Right atrium auricular region (tissue), 2 donors: ENCODE results near the gene RTP5. TPM values are rescaled to one million over a fixed set of nuclear protein-coding genes. Genes with fewer than 3 reads are reported as not detected.

Experiments
- DNase-seq: peaks from one replicate; pipeline ENCODE4 v3.0.0-alpha.2; 2019; ENCODE audit warnings: low spot score
- H3K27ac ChIP-seq, 2 donors: fragments of 200-600 bp; sonication (generic); 1 replicate in 1 of 2; 2 replicates in 1 of 2; pipeline ENCODE4 v1.5.1; 2016 to 2019
- H3K27me3 ChIP-seq, 2 donors: fragments of 200-600 bp; sonication (generic); one replicate each; pipeline versions ENCODE4 v1.5.1 to v1.6.0; 2017 to 2019
- H3K36me3 ChIP-seq: fragments of 200-600 bp; sonication (generic); one replicate; pipeline ENCODE4 v1.5.1; 2016
- H3K4me1 ChIP-seq, 2 donors: fragments of 200-600 bp; sonication (generic); one replicate each; pipeline versions ENCODE4 v1.5.1 to v1.6.0; 2017 to 2019
- H3K4me3 ChIP-seq, 2 donors: fragments of 200-600 bp; sonication (generic); 1 replicate in 1 of 2; 2 replicates in 1 of 2; pipeline ENCODE4 v1.5.1; 2017 to 2019; ENCODE audit warnings: mild to moderate bottlenecking in 1 of 2, moderate library complexity in 1 of 2
- H3K9me3 ChIP-seq, 2 donors: fragments of 200-600 bp; sonication (generic); one replicate each; pipeline ENCODE4 v1.5.1; 2019
- total RNA-seq, 2 donors: library from RNA; depleted of rRNA; stranded (reverse); fragments of >200 nt; gene quantifications; one replicate each; pipeline ENCODE4 v1.1.0, GENCODE V29; 2016
- TF ChIP-seq, protein P1 (sequence below), 2 donors: fragments of 200-600 bp; sonication (generic); IDR thresholded peaks; one replicate each; pipeline ENCODE4 v1.5.1; 2019; ENCODE audit warnings: antibody characterized with exemption in 2 of 2

The RTP5 gene
- total RNA-seq, 2 donors from 2014 or later: not detected

GRCh38 chr2:241844066-241844728 lies 25.3 kb upstream of the RTP5 start:
- peak overlapping the region; percentile 32 to 72 for H3K27ac ChIP-seq
- no peaks in the 10 kb centered on the region for H3K9me3 ChIP-seq
- no peak for DNase-seq

DNA sequence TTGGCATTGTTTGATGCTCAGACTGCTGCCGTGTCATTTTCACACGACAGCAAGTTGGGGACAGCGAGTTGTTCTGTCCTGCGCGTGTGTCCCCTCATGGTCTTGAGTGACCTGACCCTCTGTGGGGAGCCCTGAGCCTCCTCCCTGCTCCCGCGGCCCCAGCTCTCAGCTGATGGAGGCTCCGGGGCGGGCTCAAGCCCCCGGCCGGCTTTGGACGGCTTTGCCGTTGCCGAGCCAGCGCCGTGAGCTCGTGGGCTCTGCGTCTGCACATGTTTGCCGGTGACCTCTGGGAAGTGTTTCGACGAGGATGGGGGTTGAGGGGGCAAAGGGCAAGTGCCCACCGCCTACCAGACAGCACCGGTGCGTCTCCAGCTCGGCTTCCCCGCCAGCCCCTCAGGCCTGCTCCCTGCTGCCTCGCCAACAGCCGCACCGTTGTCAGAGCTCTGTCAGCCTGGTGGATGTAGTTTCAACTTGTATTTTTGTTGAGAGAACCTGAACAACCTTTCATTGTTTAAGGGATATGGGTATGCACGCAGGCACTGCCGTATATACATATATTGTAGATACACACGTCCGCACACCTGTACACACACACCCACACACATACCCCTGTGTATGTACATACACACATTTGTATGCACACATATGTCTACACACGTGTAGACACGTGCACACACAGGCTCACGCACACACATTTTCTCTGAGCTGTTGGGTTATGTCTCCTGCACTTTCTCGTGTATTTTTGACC lies 24.5 kb upstream of the RTP5 start:
- peak overlapping the region in 1 of 2 donors; percentile 32 for H3K27ac ChIP-seq
- H3K4me3 ChIP-seq: peak overlapping the region in 1 of 2 donors; percentile 40
- TF ChIP-seq, protein P1, sequence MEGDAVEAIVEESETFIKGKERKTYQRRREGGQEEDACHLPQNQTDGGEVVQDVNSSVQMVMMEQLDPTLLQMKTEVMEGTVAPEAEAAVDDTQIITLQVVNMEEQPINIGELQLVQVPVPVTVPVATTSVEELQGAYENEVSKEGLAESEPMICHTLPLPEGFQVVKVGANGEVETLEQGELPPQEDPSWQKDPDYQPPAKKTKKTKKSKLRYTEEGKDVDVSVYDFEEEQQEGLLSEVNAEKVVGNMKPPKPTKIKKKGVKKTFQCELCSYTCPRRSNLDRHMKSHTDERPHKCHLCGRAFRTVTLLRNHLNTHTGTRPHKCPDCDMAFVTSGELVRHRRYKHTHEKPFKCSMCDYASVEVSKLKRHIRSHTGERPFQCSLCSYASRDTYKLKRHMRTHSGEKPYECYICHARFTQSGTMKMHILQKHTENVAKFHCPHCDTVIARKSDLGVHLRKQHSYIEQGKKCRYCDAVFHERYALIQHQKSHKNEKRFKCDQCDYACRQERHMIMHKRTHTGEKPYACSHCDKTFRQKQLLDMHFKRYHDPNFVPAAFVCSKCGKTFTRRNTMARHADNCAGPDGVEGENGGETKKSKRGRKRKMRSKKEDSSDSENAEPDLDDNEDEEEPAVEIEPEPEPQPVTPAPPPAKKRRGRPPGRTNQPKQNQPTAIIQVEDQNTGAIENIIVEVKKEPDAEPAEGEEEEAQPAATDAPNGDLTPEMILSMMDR (IDR thresholded peaks at IDR 0.05): no peak
- H3K27me3 ChIP-seq: no peaks in the 10 kb centered on the region
- DNase-seq: no peak
- H3K9me3 ChIP-seq: no peaks in the 10 kb centered on the region
- peaks cover 0 to 18% of the 10 kb centered on the region in 2 donors for H3K4me1 ChIP-seq
- no peaks in the 10 kb centered on the region for H3K36me3 ChIP-seq

More at GRCh38 chr2:241844066-241844728, 25.3 kb upstream of the RTP5 start:
- no peaks in the 10 kb centered on the region for H3K27me3 ChIP-seq
- TF ChIP-seq, protein P1 (IDR thresholded peaks at IDR 0.05): peak in 1 of 2 donors; percentile 45
- peaks cover 0 to 18% of the 10 kb centered on the region in 2 donors for H3K4me1 ChIP-seq
- peak overlapping the region; percentile 16 to 40 for H3K4me3 ChIP-seq
- no peaks in the 10 kb centered on the region for H3K36me3 ChIP-seq

DNA sequence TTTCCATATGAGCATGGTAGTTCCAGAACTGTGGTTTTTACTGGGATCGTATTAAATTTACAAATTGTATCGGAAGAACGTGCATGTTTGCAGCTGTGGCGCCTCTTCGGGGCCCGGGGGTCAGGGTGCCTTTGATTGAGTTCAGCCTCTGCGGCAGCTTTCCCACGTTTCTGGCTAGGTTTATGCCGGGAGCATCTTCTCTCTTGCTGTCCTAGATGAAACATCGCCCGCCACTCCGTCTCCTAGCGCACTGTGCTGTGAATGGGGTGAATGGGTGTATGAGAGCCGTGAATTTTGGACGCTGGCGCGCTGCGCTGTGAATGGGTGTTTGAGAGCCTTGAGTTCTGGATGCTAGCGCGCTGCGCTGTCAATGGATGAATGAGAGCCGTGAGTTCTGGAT lies 23.1 kb upstream of the RTP5 start:
- H3K27me3 ChIP-seq: no peaks in the 10 kb centered on the region
- peaks cover 0 to 18% of the 10 kb centered on the region in 2 donors for H3K4me1 ChIP-seq
- H3K4me3 ChIP-seq: no peak overlapping the region
- TF ChIP-seq, protein P1 (IDR thresholded peaks at IDR 0.05): no peak
- H3K36me3 ChIP-seq: no peaks in the 10 kb centered on the region
- no peaks in the 10 kb centered on the region for H3K9me3 ChIP-seq
- no peak for DNase-seq
- H3K27ac ChIP-seq: no peak overlapping the region

GRCh38 chr2:241848761-241849615 lies 20.5 kb upstream of the RTP5 start:
- TF ChIP-seq, protein P1 (IDR thresholded peaks at IDR 0.05): no peak
- Histone ChIP-seq H3K4me1 (peaks cover 0 to 18% of the 10 kb centered on the region in 2 donors), H3K4me3 (no peak overlapping the region), H3K36me3 (no peaks in the 10 kb centered on the region), H3K9me3 (no peaks in the 10 kb centered on the region), H3K27ac (no peak overlapping the region), H3K27me3 (no peaks in the 10 kb centered on the region)
- no peak for DNase-seq

DNA sequence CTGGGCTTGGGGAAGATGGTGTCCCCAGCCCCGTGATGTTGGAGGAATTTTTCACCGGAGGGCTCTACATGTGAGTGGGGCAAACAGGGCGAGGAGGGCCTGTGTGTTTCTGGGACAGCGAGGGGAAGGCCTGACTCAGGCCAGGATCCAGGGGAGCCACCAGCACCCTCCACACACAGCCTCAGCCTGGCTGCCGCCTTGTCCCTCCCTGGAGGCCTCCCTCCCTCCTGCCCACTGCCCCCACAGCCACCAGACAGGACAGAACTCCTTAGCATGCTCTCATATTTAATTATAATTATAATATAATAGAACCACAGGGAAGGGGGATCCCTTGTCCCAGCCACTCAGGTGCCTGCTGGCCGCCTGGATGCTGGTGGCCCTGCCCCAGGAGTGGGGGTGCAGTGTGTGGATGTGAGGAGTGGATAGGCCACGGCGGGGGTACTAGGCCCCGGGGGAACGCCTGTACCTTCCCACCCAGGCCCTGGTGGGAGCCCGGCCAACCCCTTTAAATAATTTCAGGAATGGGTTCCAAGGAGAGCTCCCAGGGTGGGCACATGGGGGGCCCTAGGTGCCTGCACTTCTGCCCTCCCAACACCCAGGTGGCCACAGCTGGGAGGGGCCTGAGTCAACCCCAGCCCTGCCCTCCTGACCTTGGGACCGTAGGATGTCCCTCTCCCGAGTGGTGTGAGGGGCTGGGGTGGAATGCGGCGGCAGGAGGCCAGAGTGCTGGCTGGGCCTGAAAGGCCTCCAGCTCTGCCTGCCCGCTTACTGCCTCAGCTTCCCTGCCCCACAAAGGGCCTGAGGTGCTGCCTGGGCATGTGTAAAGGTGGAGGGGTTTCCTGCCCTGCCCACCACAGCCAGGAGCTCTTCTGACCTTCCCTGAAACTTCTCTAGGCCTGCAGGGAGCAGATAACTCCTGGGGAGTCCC lies 19.6 kb upstream of the RTP5 start:
- Histone ChIP-seq H3K4me3 (no peak overlapping the region), H3K27me3 (no peaks in the 10 kb centered on the region), H3K4me1 (peaks cover 0 to 21% of the 10 kb centered on the region in 2 donors), H3K9me3 (no peaks in the 10 kb centered on the region), H3K27ac (no peak overlapping the region), H3K36me3 (no peaks in the 10 kb centered on the region)
- TF ChIP-seq, protein P1 (IDR thresholded peaks at IDR 0.05): no peak
- no peak for DNase-seq
